Hematopoietic multipotent progenitor cell treated with erythropoietin and hydrocortisone succinate and interleukin-3 and kit ligand, for 4 days (in vitro differentiated cells): ENCODE data around the gene PROSER2.

Source experiments
- DNase-seq: peaks from one replicate; pipeline ENCODE4 v3.0.0-alpha.2; 2015

Gene PROSER2

GRCh38 chr10:11913079-11913641 lies 90.0 kb downstream of the PROSER2 start:
- DNase-seq: peak; percentile 56

GRCh38 chr10:11918384-11918783 lies 95.2 kb downstream of the PROSER2 start:
- DNase-seq: no peak

- no peak for DNase-seq
Observed at GRCh38 chr10:11919271-11919670, 96.1 kb downstream of the PROSER2 start.
